ENCODE measurements around the gene TTC39A.

The TTC39A gene

GRCh38 chr1:51270751-51271150 lies 59.6 kb downstream of the TTC39A start:
- TF ChIP-seq CTCF (IDR thresholded peaks at IDR 0.05; ENCODE audit: low read depth, low read length), result no peak
- no peak for DNase-seq
- no peaks in the 10 kb centered on the region for H3K27me3 ChIP-seq
- H3K36me3 ChIP-seq, result no peaks in the 10 kb centered on the region
- H3K4me1 ChIP-seq, result no peaks in the 10 kb centered on the region
- H3K4me3 ChIP-seq (ENCODE audit: low read depth, low read length), result no peak overlapping the region
- H3K9me3 ChIP-seq, result no peaks in the 10 kb centered on the region

- no peak for TF ChIP-seq CTCF (IDR thresholded peaks at IDR 0.05; ENCODE audit: low read depth, low read length)
- H3K4me1 ChIP-seq, result no peaks in the 10 kb centered on the region
- H3K9me3 ChIP-seq, result no peaks in the 10 kb centered on the region
- no peak overlapping the region for H3K4me3 ChIP-seq (ENCODE audit: low read depth, low read length)
- H3K27me3 ChIP-seq, result no peaks in the 10 kb centered on the region
- no peak for DNase-seq
- no peaks in the 10 kb centered on the region for H3K36me3 ChIP-seq
These were observed 61.7 kb downstream of the TTC39A start for GRCh38 chr1:51268634-51269033.

- Histone ChIP-seq H3K36me3 (no peaks in the 10 kb centered on the region), H3K27me3 (no peaks in the 10 kb centered on the region), H3K4me1 (no peaks in the 10 kb centered on the region), H3K9me3 (no peaks in the 10 kb centered on the region), H3K4me3 (ENCODE audit: low read depth, low read length) (no peak overlapping the region)
- no peak for TF ChIP-seq CTCF (IDR thresholded peaks at IDR 0.05; ENCODE audit: low read depth, low read length)
- no peak for DNase-seq
These were observed 63.6 kb downstream of the TTC39A start for GRCh38 chr1:51266791-51267190.

- Histone ChIP-seq H3K36me3 (no peaks in the 10 kb centered on the region), H3K27me3 (no peaks in the 10 kb centered on the region), H3K4me1 (no peaks in the 10 kb centered on the region), H3K9me3 (no peaks in the 10 kb centered on the region), H3K4me3 (ENCODE audit: low read depth, low read length) (no peak overlapping the region)
- TF ChIP-seq CTCF (IDR thresholded peaks at IDR 0.05; ENCODE audit: low read depth, low read length), result no peak
- no peak for DNase-seq
These were observed 64.2 kb downstream of the TTC39A start for GRCh38 chr1:51266181-51266580.

GRCh38 chr1:51265618-51266017 lies 64.7 kb downstream of the TTC39A start:
- Histone ChIP-seq H3K27me3 (no peaks in the 10 kb centered on the region), H3K4me3 (ENCODE audit: low read depth, low read length) (no peak overlapping the region), H3K36me3 (no peaks in the 10 kb centered on the region), H3K9me3 (no peaks in the 10 kb centered on the region), H3K4me1 (no peaks in the 10 kb centered on the region)
- no peak for DNase-seq
- no peak for TF ChIP-seq CTCF (IDR thresholded peaks at IDR 0.05; ENCODE audit: low read depth, low read length)

- no peaks in the 10 kb centered on the region for H3K4me1 ChIP-seq
- H3K4me3 ChIP-seq (ENCODE audit: low read depth, low read length), result no peak overlapping the region
- H3K9me3 ChIP-seq, result no peaks in the 10 kb centered on the region
- no peaks in the 10 kb centered on the region for H3K36me3 ChIP-seq
- no peaks in the 10 kb centered on the region for H3K27me3 ChIP-seq
- no peak for DNase-seq
- TF ChIP-seq CTCF (IDR thresholded peaks at IDR 0.05; ENCODE audit: low read depth, low read length), result no peak
These were observed 65.9 kb downstream of the TTC39A start for GRCh38 chr1:51264451-51264850.

Measured in BE2C (cell line).